GM12865 (cell line): ENCODE measurements around the gene ADSS2.
"Not testable (repeated sequence)": the region's sequence is repeated elsewhere in the genome, so short reads cannot be mapped to it uniquely, and the experiment has no call there.

Experiments
- DNase-seq: peaks from one replicate; pipeline ENCODE4 v3.0.0; 2010; ENCODE audit warnings: low read depth
- H3K4me3 ChIP-seq: 2 replicates; pipeline ENCODE4 v1.5.1; 2011; ENCODE audit warnings: mild to moderate bottlenecking, low read depth, low read length, control low read depth
- TF ChIP-seq, protein P1 (sequence below): IDR thresholded peaks from 2 replicates; pipeline ENCODE4 v1.5.1; 2011; ENCODE audit warnings: low read length, control low read depth, low read depth, inconsistent platforms; ENCODE audit not compliant: insufficient read depth; ENCODE audit errors: missing control alignments

The ADSS2 gene

GRCh38 chr1:244371242-244372141 is 80.2 kb downstream of the ADSS2 start:
- TF ChIP-seq, protein P1, sequence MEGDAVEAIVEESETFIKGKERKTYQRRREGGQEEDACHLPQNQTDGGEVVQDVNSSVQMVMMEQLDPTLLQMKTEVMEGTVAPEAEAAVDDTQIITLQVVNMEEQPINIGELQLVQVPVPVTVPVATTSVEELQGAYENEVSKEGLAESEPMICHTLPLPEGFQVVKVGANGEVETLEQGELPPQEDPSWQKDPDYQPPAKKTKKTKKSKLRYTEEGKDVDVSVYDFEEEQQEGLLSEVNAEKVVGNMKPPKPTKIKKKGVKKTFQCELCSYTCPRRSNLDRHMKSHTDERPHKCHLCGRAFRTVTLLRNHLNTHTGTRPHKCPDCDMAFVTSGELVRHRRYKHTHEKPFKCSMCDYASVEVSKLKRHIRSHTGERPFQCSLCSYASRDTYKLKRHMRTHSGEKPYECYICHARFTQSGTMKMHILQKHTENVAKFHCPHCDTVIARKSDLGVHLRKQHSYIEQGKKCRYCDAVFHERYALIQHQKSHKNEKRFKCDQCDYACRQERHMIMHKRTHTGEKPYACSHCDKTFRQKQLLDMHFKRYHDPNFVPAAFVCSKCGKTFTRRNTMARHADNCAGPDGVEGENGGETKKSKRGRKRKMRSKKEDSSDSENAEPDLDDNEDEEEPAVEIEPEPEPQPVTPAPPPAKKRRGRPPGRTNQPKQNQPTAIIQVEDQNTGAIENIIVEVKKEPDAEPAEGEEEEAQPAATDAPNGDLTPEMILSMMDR, result no peak
- DNase-seq, result peak; percentile 65
- no peak overlapping the region for H3K4me3 ChIP-seq

DNA sequence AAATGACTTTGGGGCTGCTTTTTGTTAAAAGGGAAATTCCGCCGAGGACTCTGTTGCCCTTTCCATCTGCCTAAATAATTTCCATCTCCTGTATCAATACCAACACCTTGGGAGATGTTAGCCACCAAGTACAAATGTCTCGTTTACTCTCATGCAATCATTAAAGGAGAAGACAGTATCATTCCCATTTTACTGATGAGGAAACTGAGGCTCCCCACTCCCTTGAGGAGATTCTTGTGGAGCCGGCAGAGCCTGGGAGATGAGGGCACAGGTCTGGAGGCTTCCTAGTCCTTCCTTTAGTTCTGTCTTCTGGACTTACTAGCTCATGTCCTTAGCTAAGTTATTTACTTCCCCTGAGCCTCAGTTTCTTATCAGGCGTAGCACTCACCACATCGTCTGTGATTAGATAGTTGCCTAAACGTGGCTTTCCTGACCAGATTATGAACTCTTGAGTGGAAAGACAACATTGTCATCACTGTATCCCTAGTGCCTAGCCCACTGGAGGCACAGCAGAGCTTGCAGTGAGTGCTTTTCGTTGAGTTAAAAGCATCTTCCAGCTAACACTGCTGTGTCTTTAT is 81.6 kb downstream of the ADSS2 start:
- TF ChIP-seq, protein P1, result no peak
- DNase-seq, result no peak
- H3K4me3 ChIP-seq, result no peak overlapping the region

DNA sequence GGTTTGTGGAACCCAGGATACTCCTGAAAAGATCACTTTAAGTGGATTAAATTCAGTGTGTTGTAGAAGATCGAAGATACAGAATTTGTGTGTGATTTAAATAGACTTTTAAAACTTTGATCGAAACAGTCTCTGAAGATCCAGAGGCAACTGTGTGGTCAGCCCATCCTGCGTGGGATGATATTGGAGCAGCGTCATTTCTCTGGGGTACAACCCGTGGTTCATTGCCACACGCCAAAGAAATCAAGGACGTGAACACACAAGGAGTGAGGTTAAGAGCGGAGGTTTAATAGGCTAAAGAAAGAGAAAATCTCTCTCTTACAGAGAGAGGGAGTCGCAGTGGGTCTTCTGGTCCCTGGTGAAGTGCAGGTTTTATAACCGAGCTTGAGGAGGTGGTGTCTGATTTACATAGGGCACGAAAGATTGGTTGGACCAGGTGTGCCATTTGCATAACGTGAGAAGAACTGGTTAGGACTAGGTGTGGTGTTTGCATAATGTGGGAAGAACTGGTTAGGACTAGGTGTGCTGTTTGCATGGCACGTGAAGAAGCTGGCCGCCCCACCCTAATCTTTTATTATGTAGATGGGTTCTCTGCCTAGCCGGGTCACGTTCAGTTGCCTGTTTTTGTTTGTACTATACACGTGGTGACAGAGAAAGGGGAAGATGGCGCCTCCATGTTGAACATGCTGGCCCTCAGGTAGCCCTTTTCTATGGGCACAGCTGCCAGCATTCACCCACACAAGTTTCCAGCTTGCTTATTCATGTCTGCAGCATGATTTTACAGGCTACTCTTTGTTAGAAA is 82.3 kb downstream of the ADSS2 start:
- H3K4me3 ChIP-seq, result no peak overlapping the region
- TF ChIP-seq, protein P1, result no peak
- no peak for DNase-seq

DNA sequence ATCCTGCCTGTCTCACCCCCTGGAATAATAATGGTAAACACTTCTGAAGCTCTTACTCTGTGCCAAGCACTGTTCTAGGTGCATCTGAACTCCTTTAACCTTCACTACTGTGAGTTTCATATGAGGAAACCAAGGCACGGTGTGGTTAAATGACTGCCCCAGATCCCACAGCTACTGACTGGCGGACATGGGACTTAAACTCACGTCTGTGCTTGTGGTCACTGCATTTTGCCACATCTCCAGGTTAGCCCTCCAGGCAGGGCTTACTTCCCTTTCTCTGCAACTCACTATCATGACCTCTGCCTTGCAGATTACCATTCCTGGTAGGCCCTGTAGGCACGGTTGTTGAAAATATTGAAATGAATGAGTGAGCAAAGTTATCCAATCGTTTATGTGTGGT is 83.4 kb downstream of the ADSS2 start:
- H3K4me3 ChIP-seq, result no peak overlapping the region
- TF ChIP-seq, protein P1, result no peak
- no peak for DNase-seq

GRCh38 chr1:244367399-244368114 is 84.2 kb downstream of the ADSS2 start:
- TF ChIP-seq, protein P1, result no peak
- H3K4me3 ChIP-seq, result no peak overlapping the region
- no peak for DNase-seq

GRCh38 chr1:244365809-244366208 is 85.9 kb downstream of the ADSS2 start:
- TF ChIP-seq, protein P1, result no peak
- no peak overlapping the region for H3K4me3 ChIP-seq
- no peak for DNase-seq

DNA sequence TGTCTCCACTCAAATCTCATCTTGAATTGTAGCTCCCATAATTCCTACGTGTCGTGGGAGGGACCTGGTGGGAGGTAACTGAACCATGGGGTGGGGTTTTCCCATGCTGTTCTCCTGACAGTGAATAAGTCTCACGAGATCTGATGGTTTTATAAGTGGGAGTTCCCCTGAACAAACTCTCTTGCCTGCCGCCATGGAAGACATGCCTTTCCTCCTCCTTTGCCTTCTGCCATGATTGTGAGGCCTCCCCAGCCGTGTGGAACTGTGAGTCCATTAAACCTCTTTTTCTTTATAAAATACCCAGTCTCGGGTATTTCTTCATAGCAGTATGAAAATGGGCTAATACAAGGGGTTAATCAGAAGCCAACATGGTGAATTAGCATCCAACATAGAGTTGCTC is 86.4 kb downstream of the ADSS2 start:
- not testable (repeated sequence) for DNase-seq, H3K4me3 ChIP-seq
